ENCODE data around the gene FCER1G.

The FCER1G gene

GRCh38 chr1:161189036-161189435 lies 26.1 kb upstream of the FCER1G start:
- Histone ChIP-seq H2AFZ (ENCODE audit: low read length) (no peak overlapping the region), H3K4me3 (ENCODE audit: low read length, poor library complexity, severe bottlenecking) (no peak overlapping the region), H3K27me3 (ENCODE audit: insufficient read depth, low read length, poor library complexity, severe bottlenecking) (no peaks in the 10 kb centered on the region), H3F3A (ENCODE audit: low read depth) (0 out of 2 replicates have a peak, but pooled peaks cover 5% of the 10 kb centered on the region), H3K9ac (ENCODE audit: low read depth, low read length, poor library complexity, severe bottlenecking) (no peak overlapping the region), H3K4me2 (ENCODE audit: low read depth, low read length, poor library complexity, severe bottlenecking) (no peak overlapping the region), H3K36me3 (ENCODE audit: insufficient read depth, low read length) (no peaks in the 10 kb centered on the region), H3K4me1 (ENCODE audit: insufficient read depth, low read length, poor library complexity, severe bottlenecking) (peaks cover 23% of the 10 kb centered on the region), H3K9me2 (replicated peaks; ENCODE audit: low read depth, low read length) (no peaks in the 10 kb centered on the region), H3K79me2 (ENCODE audit: insufficient read depth, low read length) (no peaks in the 10 kb centered on the region), H4K20me1 (ENCODE audit: insufficient read depth, low read length, poor library complexity, severe bottlenecking) (no peaks in the 10 kb centered on the region), H3K9me3 (ENCODE audit: insufficient read depth, low read depth, low read length) (no peaks in the 10 kb centered on the region)
- TF ChIP-seq EZH2phosphoT487 (IDR thresholded peaks at IDR 0.05; ENCODE audit: borderline replicate concordance) = no peak
- TF ChIP-seq CTCF (conservative IDR thresholded peaks at IDR 0.05; ENCODE audit: low read length) = no peak

- H3K4me3 ChIP-seq (ENCODE audit: low read length, poor library complexity, severe bottlenecking) = no peak overlapping the region
- H3K4me2 ChIP-seq (ENCODE audit: low read depth, low read length, poor library complexity, severe bottlenecking) = no peak overlapping the region
- TF ChIP-seq EZH2phosphoT487 (IDR thresholded peaks at IDR 0.05; ENCODE audit: borderline replicate concordance) (no peak), CTCF (conservative IDR thresholded peaks at IDR 0.05; ENCODE audit: low read length) (no peak)
- no peaks in the 10 kb centered on the region for H3K79me2 ChIP-seq (ENCODE audit: insufficient read depth, low read length)
- no peaks in the 10 kb centered on the region for H3K27me3 ChIP-seq (ENCODE audit: insufficient read depth, low read length, poor library complexity, severe bottlenecking)
- no peaks in the 10 kb centered on the region for H4K20me1 ChIP-seq (ENCODE audit: insufficient read depth, low read length, poor library complexity, severe bottlenecking)
- H2AFZ ChIP-seq (ENCODE audit: low read length) = no peak overlapping the region
- H3K9me2 ChIP-seq (replicated peaks; ENCODE audit: low read depth, low read length) = no peaks in the 10 kb centered on the region
- peaks cover 11% of the 10 kb centered on the region for H3K4me1 ChIP-seq (ENCODE audit: insufficient read depth, low read length, poor library complexity, severe bottlenecking)
- H3K9ac ChIP-seq (ENCODE audit: low read depth, low read length, poor library complexity, severe bottlenecking) = no peak overlapping the region
- H3F3A ChIP-seq (ENCODE audit: low read depth) = no peaks in the 10 kb centered on the region
- H3K36me3 ChIP-seq (ENCODE audit: insufficient read depth, low read length) = no peaks in the 10 kb centered on the region
- no peaks in the 10 kb centered on the region for H3K9me3 ChIP-seq (ENCODE audit: insufficient read depth, low read depth, low read length)
Measured at GRCh38 chr1:161190962-161191521, 24.1 kb upstream of the FCER1G start.

DNA sequence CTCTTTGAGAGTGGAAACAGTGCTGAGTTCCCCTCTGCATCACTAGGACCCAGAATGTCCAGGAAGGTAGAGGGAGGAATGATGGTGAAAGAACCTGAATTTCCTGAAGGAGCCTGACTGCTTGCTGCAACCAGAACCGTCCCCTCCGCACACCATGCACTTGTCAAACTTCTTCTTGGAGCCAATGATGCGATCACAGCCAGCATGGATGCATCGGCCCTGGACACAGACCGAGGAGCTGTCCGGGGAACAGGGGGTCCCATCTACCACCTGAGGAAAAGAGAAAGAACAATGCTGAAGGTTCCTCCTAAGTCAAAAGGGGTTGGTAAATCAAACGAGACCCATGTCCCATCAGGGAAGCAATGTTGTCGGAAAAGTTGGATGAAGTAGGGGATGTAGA lies 23.1 kb upstream of the FCER1G start:
- Histone ChIP-seq H3K4me2 (ENCODE audit: low read depth, low read length, poor library complexity, severe bottlenecking) (no peak overlapping the region), H4K20me1 (ENCODE audit: insufficient read depth, low read length, poor library complexity, severe bottlenecking) (no peaks in the 10 kb centered on the region), H3K4me1 (ENCODE audit: insufficient read depth, low read length, poor library complexity, severe bottlenecking) (peaks cover 1% of the 10 kb centered on the region), H3K36me3 (ENCODE audit: insufficient read depth, low read length) (no peaks in the 10 kb centered on the region), H2AFZ (ENCODE audit: low read length) (0 out of 2 replicates have a peak overlapping the region, but pooled peaks have one; percentile 36), H3K9me2 (replicated peaks; ENCODE audit: low read depth, low read length) (no peaks in the 10 kb centered on the region), H3F3A (ENCODE audit: low read depth) (no peaks in the 10 kb centered on the region), H3K4me3 (ENCODE audit: low read length, poor library complexity, severe bottlenecking) (no peak overlapping the region), H3K27me3 (ENCODE audit: insufficient read depth, low read length, poor library complexity, severe bottlenecking) (no peaks in the 10 kb centered on the region), H3K9ac (ENCODE audit: low read depth, low read length, poor library complexity, severe bottlenecking) (peak overlapping the region; percentile 23), H3K9me3 (ENCODE audit: insufficient read depth, low read depth, low read length) (no peaks in the 10 kb centered on the region), H3K79me2 (ENCODE audit: insufficient read depth, low read length) (no peaks in the 10 kb centered on the region)
- TF ChIP-seq CTCF (conservative IDR thresholded peaks at IDR 0.05; ENCODE audit: low read length) (no peak), EZH2phosphoT487 (IDR thresholded peaks at IDR 0.05; ENCODE audit: borderline replicate concordance) (no peak)

Data from Loucy (cell line).